ENCODE results near the gene WDR19.

Gene WDR19

DNA sequence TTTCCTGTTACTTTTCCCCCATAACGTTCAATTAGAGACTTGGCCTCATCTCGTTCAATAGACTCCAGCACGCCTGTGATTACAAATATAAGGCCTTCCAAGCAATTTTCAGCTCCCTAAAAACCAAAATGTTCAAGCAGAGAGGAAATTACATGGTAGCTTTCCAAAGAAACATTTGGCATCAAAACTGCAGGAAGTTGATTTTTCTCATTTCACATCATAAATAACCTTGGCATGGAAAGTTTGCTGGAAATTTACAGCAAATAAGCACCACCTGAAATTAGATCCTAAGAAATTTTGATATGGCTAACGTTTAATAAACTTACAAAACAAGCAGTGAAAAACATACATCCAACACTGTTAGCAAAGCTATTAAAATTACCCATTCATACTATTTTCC, 130.5 kb downstream of the WDR19 start:
- TF ChIP-seq ZFX (IDR thresholded peaks at IDR 0.05; ENCODE audit: borderline replicate concordance) = no peak
- TF ChIP-seq, protein P1, sequence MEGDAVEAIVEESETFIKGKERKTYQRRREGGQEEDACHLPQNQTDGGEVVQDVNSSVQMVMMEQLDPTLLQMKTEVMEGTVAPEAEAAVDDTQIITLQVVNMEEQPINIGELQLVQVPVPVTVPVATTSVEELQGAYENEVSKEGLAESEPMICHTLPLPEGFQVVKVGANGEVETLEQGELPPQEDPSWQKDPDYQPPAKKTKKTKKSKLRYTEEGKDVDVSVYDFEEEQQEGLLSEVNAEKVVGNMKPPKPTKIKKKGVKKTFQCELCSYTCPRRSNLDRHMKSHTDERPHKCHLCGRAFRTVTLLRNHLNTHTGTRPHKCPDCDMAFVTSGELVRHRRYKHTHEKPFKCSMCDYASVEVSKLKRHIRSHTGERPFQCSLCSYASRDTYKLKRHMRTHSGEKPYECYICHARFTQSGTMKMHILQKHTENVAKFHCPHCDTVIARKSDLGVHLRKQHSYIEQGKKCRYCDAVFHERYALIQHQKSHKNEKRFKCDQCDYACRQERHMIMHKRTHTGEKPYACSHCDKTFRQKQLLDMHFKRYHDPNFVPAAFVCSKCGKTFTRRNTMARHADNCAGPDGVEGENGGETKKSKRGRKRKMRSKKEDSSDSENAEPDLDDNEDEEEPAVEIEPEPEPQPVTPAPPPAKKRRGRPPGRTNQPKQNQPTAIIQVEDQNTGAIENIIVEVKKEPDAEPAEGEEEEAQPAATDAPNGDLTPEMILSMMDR (IDR thresholded peaks at IDR 0.05) = no peak
- no peak overlapping the region for H3K27ac ChIP-seq

- no peak overlapping the region for H3K27ac ChIP-seq
- TF ChIP-seq ZFX (IDR thresholded peaks at IDR 0.05; ENCODE audit: borderline replicate concordance) = no peak
- TF ChIP-seq, protein P1 (IDR thresholded peaks at IDR 0.05) = no peak
These were observed 137.3 kb downstream of the WDR19 start for GRCh38 chr4:39319676-39320075.

GRCh38 chr4:39320381-39321115, 138.2 kb downstream of the WDR19 start:
- TF ChIP-seq, protein P1 (IDR thresholded peaks at IDR 0.05) = no peak
- TF ChIP-seq ZFX (IDR thresholded peaks at IDR 0.05; ENCODE audit: borderline replicate concordance) = no peak
- H3K27ac ChIP-seq = no peak overlapping the region

GRCh38 chr4:39323821-39324220, 141.5 kb downstream of the WDR19 start:
- H3K27ac ChIP-seq = no peak overlapping the region

DNA sequence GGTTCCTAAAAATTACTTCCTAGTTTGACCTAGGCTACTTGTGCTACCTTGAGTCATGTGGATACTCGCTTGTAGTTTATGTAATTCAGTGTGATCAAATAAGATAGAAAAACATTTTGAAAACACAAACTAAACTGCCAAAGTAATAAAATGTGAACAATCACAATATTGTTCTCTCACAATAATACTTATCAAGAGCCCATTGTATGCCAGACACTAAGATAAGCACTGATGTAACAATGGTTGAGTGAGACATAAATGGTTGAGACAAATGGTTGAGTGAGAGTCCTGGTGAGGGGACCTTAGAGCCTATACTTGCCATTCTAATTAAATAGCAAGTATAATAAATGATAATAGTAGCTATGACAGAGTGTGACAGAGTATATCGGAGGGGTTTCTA, 142.1 kb downstream of the WDR19 start:
- TF ChIP-seq, protein P1 (IDR thresholded peaks at IDR 0.05) = no peak
- no peak for TF ChIP-seq ZFX (IDR thresholded peaks at IDR 0.05; ENCODE audit: borderline replicate concordance)
- no peak overlapping the region for H3K27ac ChIP-seq

More at GRCh38 chr4:39323821-39324220, 141.5 kb downstream of the WDR19 start:
- no peak for TF ChIP-seq ZFX (IDR thresholded peaks at IDR 0.05; ENCODE audit: borderline replicate concordance)
- TF ChIP-seq, protein P1 (IDR thresholded peaks at IDR 0.05) = no peak

DNA sequence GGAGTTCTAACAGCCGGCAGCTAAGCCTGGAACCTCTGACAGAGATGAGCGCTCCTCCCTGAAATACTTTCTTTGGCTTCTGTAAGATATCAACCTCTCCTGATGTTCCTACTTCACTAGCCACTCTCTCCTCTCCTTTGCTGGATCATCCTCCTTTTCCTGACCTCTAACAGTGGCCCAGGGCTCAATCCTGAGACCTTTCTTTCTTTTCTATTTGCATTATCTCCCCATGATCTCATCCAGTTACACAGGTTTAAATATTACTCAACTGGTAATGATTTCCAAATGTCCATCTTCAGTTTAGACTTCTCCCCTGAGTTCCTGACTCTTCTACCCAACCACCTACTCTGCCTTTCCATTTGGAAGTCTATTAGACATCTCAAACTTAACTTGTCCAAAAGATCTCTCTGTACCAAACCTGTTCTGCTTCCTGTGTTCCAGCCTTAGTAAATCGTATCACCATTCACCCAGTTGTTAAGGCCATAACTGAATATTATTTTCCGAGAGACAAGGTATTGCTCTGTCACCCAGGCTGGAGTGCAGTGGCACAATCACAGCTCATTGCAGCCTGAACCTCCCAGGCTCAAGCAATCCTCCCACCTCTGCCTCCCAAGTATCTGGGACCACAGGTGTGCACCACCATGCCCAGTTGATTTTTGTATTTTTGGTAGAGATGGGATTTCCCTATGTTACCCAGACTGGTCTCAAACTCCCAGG, 142.7 kb downstream of the WDR19 start:
- no peak overlapping the region for H3K27ac ChIP-seq
- TF ChIP-seq, protein P1 (IDR thresholded peaks at IDR 0.05) = no peak
- TF ChIP-seq ZFX (IDR thresholded peaks at IDR 0.05; ENCODE audit: borderline replicate concordance) = no peak

DNA sequence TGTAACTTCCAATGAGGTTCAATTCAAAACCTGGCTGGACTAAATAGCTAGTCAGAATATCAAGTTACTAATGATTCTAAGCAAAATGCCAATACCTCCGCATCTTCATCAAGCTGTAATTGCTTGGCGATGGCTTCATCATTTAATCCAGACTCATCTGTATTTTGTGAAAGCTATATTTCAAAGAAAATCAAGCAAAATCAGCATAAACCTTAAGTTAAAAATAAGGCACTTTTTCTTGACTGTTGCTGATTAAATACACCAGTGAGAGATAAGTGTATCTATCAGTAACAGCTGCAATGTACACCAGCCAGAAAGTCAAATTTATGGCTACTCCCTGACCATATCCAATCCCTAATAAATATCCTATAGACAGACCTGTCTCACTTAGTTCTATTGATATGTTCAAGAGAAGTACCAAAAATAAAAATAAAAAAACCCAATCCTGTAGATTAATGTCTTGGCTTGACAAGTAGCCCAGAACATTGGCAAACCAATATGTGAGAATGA, 144.2 kb downstream of the WDR19 start:
- no peak for TF ChIP-seq ZFX (IDR thresholded peaks at IDR 0.05; ENCODE audit: borderline replicate concordance)
- TF ChIP-seq, protein P1 (IDR thresholded peaks at IDR 0.05) = no peak
- H3K27ac ChIP-seq = no peak overlapping the region

Measured in 22Rv1 (cell line).